ENCODE measurements around the gene OASL. TPM values are rescaled to one million over a fixed set of nuclear protein-coding genes. Genes with fewer than 3 reads are reported as not detected.

OASL gene
- total and polyA plus RNA-seq, 2 donors from 2014 or later: 1.0 TPM

DNA sequence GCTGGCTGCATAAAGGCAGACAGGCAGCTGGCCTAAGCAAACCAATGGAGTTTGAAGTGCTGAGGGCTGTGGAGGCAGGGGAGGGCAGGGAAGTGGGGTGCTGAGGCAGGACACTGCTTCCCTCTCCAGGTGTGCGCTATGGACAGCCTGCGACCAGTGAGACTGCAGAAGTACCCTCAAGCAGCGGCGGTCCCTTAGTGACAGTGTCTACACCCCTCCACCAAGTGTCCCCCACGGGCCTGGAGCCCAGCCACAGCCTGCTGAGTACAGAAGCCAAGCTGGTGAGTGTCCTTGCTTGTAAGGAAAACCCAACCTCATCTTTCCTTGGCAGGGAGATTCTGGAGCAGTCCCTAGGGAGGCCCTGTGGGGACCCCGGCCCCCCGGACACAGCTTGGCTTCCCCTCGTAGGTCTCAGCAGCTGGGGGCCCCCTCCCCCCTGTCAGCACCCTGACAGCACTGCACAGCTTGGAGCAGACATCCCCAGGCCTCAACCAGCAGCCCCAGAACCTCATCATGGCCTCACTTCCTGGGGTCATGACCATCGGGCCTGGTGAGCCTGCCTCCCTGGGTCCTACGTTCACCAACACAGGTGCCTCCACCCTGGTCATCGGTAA, 42.8 kb downstream of the OASL start:
- H3K4me1 ChIP-seq (ENCODE audit: control insufficient read depth in 2 of 3, insufficient read depth in 2 of 3, low read depth in 1 of 3, low read length in 3 of 3): peaks cover 0 to 5% (median 0%) of the 10 kb centered on the region in 3 donors
- FAIRE-seq: no peak

GRCh38 chr12:120994589-120995337, 44.3 kb downstream of the OASL start:
- Histone ChIP-seq H3K9me3 (ENCODE audit: control insufficient read depth in 2 of 3, insufficient read depth in 1 of 3, low read length in 3 of 3) (no peaks in the 10 kb centered on the region), H3K9ac (ENCODE audit: low read length in 3 of 3) (no peak overlapping the region), H3K27ac (ENCODE audit: low read depth in 2 of 2, low read length in 2 of 2) (no peak overlapping the region), H3K36me3 (ENCODE audit: control insufficient read depth in 2 of 3, insufficient read depth in 3 of 3, low read length in 3 of 3) (peaks cover 2 to 31% (median 19%) of the 10 kb centered on the region in 3 donors), H3K27me3 (ENCODE audit: control insufficient read depth, insufficient read depth, low read length) (no peaks in the 10 kb centered on the region), H3K4me3 (ENCODE audit: low read length in 3 of 3) (no peak overlapping the region), H3K4me1 (ENCODE audit: control insufficient read depth in 2 of 3, insufficient read depth in 2 of 3, low read depth in 1 of 3, low read length in 3 of 3) (peaks cover 0 to 5% (median 0%) of the 10 kb centered on the region in 3 donors)
- no peak for TF ChIP-seq CTCF (IDR thresholded peaks at IDR 0.05; ENCODE audit: borderline replicate concordance, extremely low read depth, insufficient read depth)
- FAIRE-seq: no peak
- intact Hi-C loops (cut with DNase I): no loop called here
- no peak for DNase-seq

More for the DNA sequence above, 42.8 kb downstream of the OASL start:
- H3K9ac ChIP-seq (ENCODE audit: low read length in 3 of 3): no peak overlapping the region
- no peaks in the 10 kb centered on the region for H3K9me3 ChIP-seq (ENCODE audit: control insufficient read depth in 2 of 3, insufficient read depth in 1 of 3, low read length in 3 of 3)
- no peaks in the 10 kb centered on the region for H3K27me3 ChIP-seq (ENCODE audit: control insufficient read depth, insufficient read depth, low read length)
- intact Hi-C loops (cut with DNase I): no loop called here
- H3K27ac ChIP-seq (ENCODE audit: low read depth in 2 of 2, low read length in 2 of 2): no peak overlapping the region
- H3K36me3 ChIP-seq (ENCODE audit: control insufficient read depth in 2 of 3, insufficient read depth in 3 of 3, low read length in 3 of 3): peaks cover 2 to 44% (median 19%) of the 10 kb centered on the region in 3 donors
- H3K4me3 ChIP-seq (ENCODE audit: low read length in 3 of 3): no peak overlapping the region
- no peak for TF ChIP-seq CTCF (IDR thresholded peaks at IDR 0.05; ENCODE audit: borderline replicate concordance, extremely low read depth, insufficient read depth)
- DNase-seq: no peak

DNA sequence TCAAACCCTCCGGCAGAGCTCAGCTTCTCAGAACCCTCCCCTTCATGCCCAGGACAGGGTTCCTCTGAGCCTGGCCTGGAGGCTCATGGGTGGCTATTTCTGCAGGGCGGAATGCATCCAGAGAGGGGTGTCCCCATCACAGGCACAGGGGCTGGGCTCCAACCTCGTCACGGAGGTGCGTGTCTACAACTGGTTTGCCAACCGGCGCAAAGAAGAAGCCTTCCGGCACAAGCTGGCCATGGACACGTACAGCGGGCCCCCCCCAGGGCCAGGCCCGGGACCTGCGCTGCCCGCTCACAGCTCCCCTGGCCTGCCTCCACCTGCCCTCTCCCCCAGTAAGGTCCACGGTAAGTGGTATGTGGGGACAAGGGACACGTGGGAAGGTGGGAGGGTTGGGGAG, 45.0 kb downstream of the OASL start:
- H3K4me3 ChIP-seq (ENCODE audit: low read length in 3 of 3): no peak overlapping the region
- intact Hi-C loops (cut with DNase I): no loop called here
- no peak overlapping the region for H3K9ac ChIP-seq (ENCODE audit: low read length in 3 of 3)
- FAIRE-seq: no peak
- peaks cover 0 to 5% (median 0%) of the 10 kb centered on the region in 3 donors for H3K4me1 ChIP-seq (ENCODE audit: control insufficient read depth in 2 of 3, insufficient read depth in 2 of 3, low read depth in 1 of 3, low read length in 3 of 3)
- H3K9me3 ChIP-seq (ENCODE audit: control insufficient read depth in 2 of 3, insufficient read depth in 1 of 3, low read length in 3 of 3): no peaks in the 10 kb centered on the region
- H3K27me3 ChIP-seq (ENCODE audit: control insufficient read depth, insufficient read depth, low read length): no peaks in the 10 kb centered on the region
- no peak overlapping the region for H3K27ac ChIP-seq (ENCODE audit: low read depth in 2 of 2, low read length in 2 of 2)
- DNase-seq: no peak
- no peak for TF ChIP-seq CTCF (IDR thresholded peaks at IDR 0.05; ENCODE audit: borderline replicate concordance, extremely low read depth, insufficient read depth)
- H3K36me3 ChIP-seq (ENCODE audit: control insufficient read depth in 2 of 3, insufficient read depth in 3 of 3, low read length in 3 of 3): peaks cover 2 to 30% (median 19%) of the 10 kb centered on the region in 3 donors

Measured in kidney (tissue), 14 donors.